AG10803 (cell line): ENCODE data around the gene CIROP.

Experiments
- DNase-seq: peaks from one replicate; pipeline ENCODE4 v3.0.0; 2010; ENCODE audit warnings: low read depth
- H3K4me3 ChIP-seq: 2 replicates; pipeline ENCODE4 v1.5.1; 2011; ENCODE audit warnings: mild to moderate bottlenecking, low read length, control low read depth
- TF ChIP-seq, protein P1 (sequence below): conservative IDR thresholded peaks from 2 replicates; pipeline ENCODE4 v1.5.1; 2011; ENCODE audit warnings: mild to moderate bottlenecking, low read length, control low read depth, inconsistent platforms

CIROP gene

DNA sequence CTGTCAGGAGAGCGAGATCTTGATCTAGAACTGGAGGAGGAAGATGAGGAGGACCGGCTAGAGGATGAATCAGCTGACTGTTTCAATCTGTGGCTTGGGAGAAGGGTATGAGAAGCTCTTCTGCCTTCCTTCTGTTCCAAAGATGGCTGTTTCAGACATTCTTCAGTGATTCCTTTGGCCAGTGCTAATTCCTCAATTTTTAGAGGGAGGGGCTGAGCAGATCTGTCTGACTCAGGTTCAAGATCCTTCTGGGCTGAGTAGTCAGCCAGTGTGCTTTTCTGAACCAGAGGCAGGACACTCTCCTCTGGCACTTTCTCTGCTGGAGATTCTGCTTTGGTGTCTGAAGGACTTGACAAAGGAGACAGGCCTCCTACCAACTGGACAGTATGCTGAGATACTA lies 25.1 kb downstream of the CIROP start:
- H3K4me3 ChIP-seq: no peak overlapping the region
- peak; percentile 65 for DNase-seq
- TF ChIP-seq, protein P1, sequence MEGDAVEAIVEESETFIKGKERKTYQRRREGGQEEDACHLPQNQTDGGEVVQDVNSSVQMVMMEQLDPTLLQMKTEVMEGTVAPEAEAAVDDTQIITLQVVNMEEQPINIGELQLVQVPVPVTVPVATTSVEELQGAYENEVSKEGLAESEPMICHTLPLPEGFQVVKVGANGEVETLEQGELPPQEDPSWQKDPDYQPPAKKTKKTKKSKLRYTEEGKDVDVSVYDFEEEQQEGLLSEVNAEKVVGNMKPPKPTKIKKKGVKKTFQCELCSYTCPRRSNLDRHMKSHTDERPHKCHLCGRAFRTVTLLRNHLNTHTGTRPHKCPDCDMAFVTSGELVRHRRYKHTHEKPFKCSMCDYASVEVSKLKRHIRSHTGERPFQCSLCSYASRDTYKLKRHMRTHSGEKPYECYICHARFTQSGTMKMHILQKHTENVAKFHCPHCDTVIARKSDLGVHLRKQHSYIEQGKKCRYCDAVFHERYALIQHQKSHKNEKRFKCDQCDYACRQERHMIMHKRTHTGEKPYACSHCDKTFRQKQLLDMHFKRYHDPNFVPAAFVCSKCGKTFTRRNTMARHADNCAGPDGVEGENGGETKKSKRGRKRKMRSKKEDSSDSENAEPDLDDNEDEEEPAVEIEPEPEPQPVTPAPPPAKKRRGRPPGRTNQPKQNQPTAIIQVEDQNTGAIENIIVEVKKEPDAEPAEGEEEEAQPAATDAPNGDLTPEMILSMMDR: no peak

DNA sequence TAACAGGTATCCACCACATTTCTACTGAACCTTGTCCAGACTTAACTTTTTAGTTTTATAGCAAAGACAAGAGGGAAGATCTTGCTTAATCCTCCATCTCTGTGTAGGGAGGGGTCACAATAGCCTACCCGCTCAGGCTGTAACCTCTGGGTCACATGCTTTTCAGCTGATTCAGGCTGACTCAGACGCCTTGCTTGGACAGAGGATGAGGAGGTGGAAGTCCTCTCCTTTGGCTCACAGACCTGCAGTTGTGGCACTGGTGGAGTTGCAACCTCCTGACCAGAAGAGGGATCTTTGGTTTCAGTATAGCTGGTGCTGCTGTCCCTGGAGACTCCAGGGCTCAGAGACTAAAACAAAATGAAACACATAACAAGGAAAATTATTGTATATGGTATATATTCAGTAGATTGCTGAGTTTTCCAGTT lies 26.1 kb downstream of the CIROP start:
- peak; percentile 97 for DNase-seq
- TF ChIP-seq, protein P1: peak; percentile 33
- no peak overlapping the region for H3K4me3 ChIP-seq

DNA sequence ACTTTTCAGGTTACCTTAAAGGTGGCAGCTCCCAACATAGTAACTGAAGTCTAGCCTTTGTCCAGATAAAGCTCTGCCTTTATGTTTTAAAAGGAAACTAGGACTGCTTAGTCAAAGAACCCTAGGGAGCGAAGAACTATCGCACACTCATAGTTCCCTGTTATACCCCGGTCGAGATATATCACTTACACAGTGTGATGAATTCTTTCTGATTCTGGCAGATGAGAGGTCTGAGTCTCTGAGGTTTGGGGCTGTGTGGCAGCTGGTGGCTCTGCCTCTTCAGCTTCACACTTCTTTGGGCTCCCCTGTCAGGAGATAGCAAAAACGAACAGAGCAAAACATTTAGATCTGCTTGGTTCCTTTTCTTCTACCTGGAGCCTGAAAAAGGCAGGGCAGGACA lies 26.8 kb downstream of the CIROP start:
- TF ChIP-seq, protein P1: no peak
- no peak overlapping the region for H3K4me3 ChIP-seq
- no peak for DNase-seq

DNA sequence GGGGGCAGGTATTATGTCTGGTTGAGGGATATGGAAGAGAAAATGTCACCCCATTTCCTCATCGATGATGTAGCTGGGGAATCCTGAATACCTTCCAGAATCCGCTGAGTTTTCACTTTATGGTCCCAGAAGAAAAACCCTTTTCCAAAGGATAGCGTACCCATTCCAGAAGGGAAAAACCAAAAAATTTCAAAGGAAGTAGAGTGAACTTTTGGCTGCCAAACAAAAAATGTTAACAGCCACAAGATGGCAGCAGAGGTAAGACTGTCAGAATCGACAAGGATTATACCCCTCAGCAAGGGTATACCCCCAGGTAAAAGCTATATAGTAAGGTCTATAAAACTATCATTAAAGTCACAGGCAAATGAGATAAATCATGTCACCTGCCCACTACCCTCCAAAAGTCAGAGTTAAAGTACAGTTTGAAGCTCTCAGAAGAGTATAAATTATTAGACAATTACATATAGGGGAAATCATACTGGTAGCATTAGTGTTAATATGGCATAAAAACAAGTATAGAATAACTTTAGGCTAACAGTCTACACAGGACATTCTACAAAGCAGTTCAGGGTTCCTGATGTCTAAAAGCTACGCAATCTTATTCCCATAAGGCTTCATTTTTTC lies 27.9 kb downstream of the CIROP start:
- H3K4me3 ChIP-seq: no peak overlapping the region
- DNase-seq: no peak
- TF ChIP-seq, protein P1: peak; percentile 73

DNA sequence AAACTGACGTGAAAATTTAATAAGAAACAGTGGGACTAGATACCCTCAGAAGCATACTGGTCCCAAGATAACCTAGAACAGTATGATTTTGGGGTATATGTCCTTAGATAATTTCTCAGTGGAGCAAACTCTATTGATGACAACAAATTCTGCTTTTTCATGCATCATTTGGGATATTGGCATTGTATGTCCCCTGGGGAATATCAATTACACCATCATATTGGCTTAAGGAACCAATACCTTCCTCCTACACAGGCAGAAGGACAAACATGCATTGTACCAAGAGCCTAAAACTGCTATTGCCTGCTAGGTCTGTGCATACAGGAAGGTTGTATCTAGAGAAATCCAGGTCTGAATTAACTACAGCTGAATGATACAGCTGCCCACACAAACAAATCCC lies 29.9 kb downstream of the CIROP start:
- TF ChIP-seq, protein P1: no peak
- DNase-seq: no peak
- H3K4me3 ChIP-seq: no peak overlapping the region

DNA sequence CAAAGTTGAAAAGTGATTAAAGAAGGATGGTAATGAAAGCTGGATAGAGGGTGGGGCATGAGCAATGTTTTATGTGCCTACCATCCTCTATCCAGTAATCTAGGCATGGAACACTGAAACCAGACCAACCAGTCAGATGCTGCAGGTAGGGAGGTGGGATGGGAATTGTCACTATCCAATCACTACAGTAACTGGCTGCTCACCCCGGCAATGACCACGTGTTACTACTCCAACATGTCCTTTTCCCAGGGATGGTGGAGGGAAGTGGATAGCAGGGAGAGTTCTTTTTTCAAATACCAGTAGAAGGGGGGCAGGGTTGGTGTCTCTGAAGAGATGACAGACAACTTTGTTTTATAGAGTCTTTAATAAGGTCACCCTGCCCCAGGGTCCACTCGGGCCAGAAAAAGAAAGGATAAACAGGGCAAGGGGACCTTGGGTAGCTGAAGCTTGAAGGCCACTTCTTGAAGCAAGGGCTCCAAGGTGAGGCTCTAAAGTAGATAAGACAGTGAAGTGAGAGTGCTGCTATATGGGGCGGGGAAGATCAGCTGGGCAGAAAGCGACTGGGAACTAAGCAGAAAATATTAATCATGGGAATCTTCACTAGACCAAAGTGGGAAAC lies 32.8 kb downstream of the CIROP start:
- peak overlapping the region; percentile 92 for H3K4me3 ChIP-seq
- TF ChIP-seq, protein P1: no peak

DNA sequence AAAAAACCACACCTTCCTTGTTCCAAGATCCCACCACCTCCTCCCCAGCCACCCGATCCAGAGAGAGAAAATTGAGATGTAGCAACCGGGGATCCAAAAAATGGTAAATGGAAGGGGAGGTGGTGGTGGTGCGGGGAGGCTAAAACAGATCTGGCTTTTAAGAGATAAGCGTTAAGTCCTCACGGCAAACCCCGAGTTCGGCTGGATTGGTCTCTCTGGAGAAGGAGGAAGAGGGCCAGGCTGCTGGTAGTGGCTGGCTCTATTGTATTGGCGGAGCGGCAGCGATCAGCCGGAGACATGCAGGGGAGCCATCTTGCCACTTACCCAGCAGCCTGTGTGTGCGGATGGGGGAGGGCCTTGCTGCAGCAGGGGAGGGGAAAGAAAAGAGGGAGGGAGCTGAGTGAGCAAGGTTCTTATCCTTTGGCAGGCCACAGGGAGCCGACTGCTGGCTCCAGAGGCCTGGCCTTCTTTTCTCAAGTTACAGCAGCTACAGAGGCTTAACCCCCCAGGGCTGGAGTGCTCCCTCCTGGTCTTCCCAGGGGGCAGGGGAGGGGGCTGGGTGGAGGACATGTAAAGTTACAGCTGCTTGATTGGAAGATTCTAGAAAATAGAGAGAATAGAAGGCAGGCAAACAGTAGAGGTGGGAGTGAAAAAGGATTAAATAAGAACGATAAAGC lies 33.4 kb downstream of the CIROP start:
- peak overlapping the region; percentile 92 for H3K4me3 ChIP-seq
- TF ChIP-seq, protein P1: no peak
- DNase-seq: peak; percentile 93

More for the DNA sequence above, 32.8 kb downstream of the CIROP start:
- DNase-seq: no peak
